Effector memory CD8-positive, alpha-beta T cell (primary cell): ENCODE results near the gene CDHR5.

Experiments used
- ATAC-seq: fragments of 150-1000 bp; cut with Tn5 transposase; replicated peaks from 2 replicates; pipeline ENCODE4 v1.10.0; 2021; ENCODE audit warnings: mild to moderate bottlenecking, moderate library complexity
- DNase-seq, 3 experiments: peaks; one replicate each; pipeline ENCODE4 v3.0.0; 2021
- H3K27ac Mint-ChIP-seq, 2 donors: one replicate each; pipeline ENCODE4 v1.8.0; 2022; ENCODE audit warnings: mild to moderate bottlenecking in 2 of 2, mixed read lengths in 2 of 2, moderate library complexity in 2 of 2
- H3K27me3 Mint-ChIP-seq, 2 donors: one replicate each; pipeline ENCODE4 v1.8.0; 2022; ENCODE audit warnings: mixed read lengths in 2 of 2
- H3K36me3 Mint-ChIP-seq: one replicate; pipeline ENCODE4 v1.8.0; 2022; ENCODE audit warnings: mild to moderate bottlenecking, moderate library complexity, mixed read lengths; ENCODE audit not compliant: insufficient read depth
- H3K4me1 Mint-ChIP-seq, 2 donors: one replicate each; pipeline ENCODE4 v1.8.0; 2022; ENCODE audit warnings: low read depth in 2 of 2, mixed read lengths in 2 of 2
- H3K4me3 Mint-ChIP-seq, 2 donors: one replicate each; pipeline ENCODE4 v1.8.0; 2022; ENCODE audit warnings: mild to moderate bottlenecking in 2 of 2, mixed read lengths in 2 of 2, moderate library complexity in 2 of 2
- H3K9me3 Mint-ChIP-seq, 2 donors: one replicate each; pipeline ENCODE4 v1.8.0; 2022; ENCODE audit warnings: mixed read lengths in 2 of 2

Gene CDHR5

GRCh38 chr11:587978-588380, 36.8 kb downstream of the CDHR5 start:
- H3K9me3 Mint-ChIP-seq, result no peaks in the 10 kb centered on the region
- peak overlapping the region; percentile 99 for H3K27ac Mint-ChIP-seq
- no peaks in the 10 kb centered on the region for H3K27me3 Mint-ChIP-seq
- peak; percentile 54 to 61 (median 60) for DNase-seq
- H3K4me1 Mint-ChIP-seq, result peaks cover 16 to 29% of the 10 kb centered on the region in 2 donors
- H3K4me3 Mint-ChIP-seq, result peak overlapping the region; percentile 70 to 71
- peaks cover 82% of the 10 kb centered on the region for H3K36me3 Mint-ChIP-seq
- ATAC-seq, result peak; percentile 93

DNA sequence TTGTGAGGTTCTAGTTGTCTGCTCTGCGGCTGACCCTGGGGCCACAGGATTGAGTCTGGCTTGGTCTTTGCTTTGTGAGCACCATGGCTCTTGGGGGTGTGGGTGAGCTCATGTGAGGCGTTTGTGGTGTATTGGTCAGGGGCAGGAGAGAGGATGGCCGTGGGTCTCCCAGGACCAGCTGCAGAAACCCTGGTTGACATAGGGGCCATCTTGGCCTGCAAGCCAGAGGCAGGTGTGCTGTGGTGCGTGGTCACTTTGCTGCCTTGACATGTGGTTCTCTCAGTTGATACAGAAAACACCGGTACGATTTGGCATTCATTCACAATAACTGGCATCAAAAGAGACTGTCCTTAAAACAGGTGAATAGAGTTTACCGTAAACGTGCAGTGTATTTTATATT, 37.2 kb downstream of the CDHR5 start:
- no peak for DNase-seq
- Mint-ChIP-seq H3K9me3 (no peaks in the 10 kb centered on the region), H3K4me3 (peak overlapping the region; percentile 70 to 71), H3K4me1 (peaks cover 16 to 29% of the 10 kb centered on the region in 2 donors), H3K27me3 (no peaks in the 10 kb centered on the region), H3K27ac (peak overlapping the region; percentile 99), H3K36me3 (peaks cover 82% of the 10 kb centered on the region)
- peak; percentile 9 for ATAC-seq

- Mint-ChIP-seq H3K27me3 (no peaks in the 10 kb centered on the region), H3K36me3 (peaks cover 82% of the 10 kb centered on the region), H3K4me1 (peaks cover 17 to 29% of the 10 kb centered on the region in 2 donors), H3K27ac (peak overlapping the region; percentile 99), H3K9me3 (no peaks in the 10 kb centered on the region), H3K4me3 (peak overlapping the region in 1 of 2 donors; percentile 49)
- ATAC-seq (no peak), DNase-seq (no peak)
These were observed 38.1 kb downstream of the CDHR5 start for GRCh38 chr11:586376-587316.

DNA sequence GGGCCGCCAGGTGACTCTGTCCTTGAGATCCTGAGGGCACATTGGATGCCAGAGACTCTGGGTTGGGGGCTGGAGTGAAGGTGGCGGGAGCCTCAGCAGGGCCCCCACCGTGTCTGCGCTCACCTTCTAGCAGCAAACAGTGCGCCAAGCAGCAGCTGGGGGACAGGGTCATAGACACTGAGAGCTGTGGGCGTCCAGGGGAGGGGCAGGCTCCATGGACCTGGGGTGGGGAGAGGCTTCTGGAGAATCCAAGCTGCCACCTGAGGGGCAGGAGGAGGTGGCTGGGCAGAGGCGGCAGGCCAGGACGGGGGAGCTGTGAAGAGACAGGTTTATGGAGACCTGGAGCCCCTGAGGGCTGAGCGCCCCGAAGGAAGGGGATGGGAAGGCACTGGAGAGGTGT, 40.5 kb downstream of the CDHR5 start:
- DNase-seq (no peak), ATAC-seq (no peak)
- Mint-ChIP-seq H3K4me1 (peaks cover 29 to 41% of the 10 kb centered on the region in 2 donors), H3K27ac (peak overlapping the region; percentile 49 to 69), H3K4me3 (no peak overlapping the region), H3K27me3 (no peaks in the 10 kb centered on the region), H3K36me3 (peaks cover 75% of the 10 kb centered on the region), H3K9me3 (no peaks in the 10 kb centered on the region)

DNA sequence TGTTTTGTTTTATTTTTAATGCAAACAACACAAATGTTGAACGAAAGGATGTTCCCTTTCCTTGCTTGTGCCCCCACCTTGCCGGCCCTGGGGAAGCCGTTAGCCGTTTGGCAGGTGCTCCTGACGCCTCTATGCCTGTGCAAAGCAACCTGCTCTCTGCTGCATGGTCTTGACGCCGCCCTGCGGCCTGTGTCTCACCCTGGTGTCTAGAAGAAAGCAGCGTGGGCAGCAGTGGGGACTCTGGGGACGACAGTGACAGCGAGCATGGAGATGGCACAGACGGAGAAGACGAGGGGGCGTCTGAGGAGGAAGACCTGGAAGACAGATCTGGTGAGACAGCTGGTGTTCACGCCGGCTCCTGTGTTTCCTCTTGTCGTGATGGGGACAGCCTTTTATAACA, 43.0 kb downstream of the CDHR5 start:
- ATAC-seq (no peak), DNase-seq (no peak)
- no peak overlapping the region for H3K4me3 Mint-ChIP-seq
- H3K9me3 Mint-ChIP-seq, result no peaks in the 10 kb centered on the region
- H3K27ac Mint-ChIP-seq, result no peak overlapping the region
- peaks cover 56% of the 10 kb centered on the region for H3K36me3 Mint-ChIP-seq
- no peaks in the 10 kb centered on the region for H3K27me3 Mint-ChIP-seq
- H3K4me1 Mint-ChIP-seq, result peaks cover 30 to 50% of the 10 kb centered on the region in 2 donors

DNA sequence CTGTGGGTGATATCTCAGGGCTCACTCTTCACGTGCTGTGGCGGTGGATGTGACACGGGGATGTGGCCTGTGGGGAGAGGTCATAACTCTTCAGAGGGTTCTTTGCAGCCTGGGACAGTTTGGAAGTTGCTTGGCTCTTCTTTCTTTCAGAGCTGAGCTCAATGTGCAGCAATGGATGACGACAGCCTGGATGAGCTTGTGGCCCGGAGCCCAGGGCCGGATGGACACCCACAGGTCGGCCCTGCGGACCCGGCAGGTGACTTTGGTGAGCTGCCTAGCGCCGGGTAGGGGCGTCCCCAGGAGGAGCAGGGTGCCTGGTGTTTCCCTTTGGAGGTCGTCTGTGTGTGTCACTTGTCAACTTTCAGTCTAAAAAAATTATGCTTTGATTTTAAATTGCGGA, 43.4 kb downstream of the CDHR5 start:
- ATAC-seq (no peak), DNase-seq (no peak)
- Mint-ChIP-seq H3K27me3 (no peaks in the 10 kb centered on the region), H3K27ac (no peak overlapping the region), H3K4me3 (peak overlapping the region in 1 of 2 donors; percentile 54), H3K4me1 (peaks cover 29 to 47% of the 10 kb centered on the region in 2 donors), H3K9me3 (no peaks in the 10 kb centered on the region), H3K36me3 (peaks cover 53% of the 10 kb centered on the region)

DNA sequence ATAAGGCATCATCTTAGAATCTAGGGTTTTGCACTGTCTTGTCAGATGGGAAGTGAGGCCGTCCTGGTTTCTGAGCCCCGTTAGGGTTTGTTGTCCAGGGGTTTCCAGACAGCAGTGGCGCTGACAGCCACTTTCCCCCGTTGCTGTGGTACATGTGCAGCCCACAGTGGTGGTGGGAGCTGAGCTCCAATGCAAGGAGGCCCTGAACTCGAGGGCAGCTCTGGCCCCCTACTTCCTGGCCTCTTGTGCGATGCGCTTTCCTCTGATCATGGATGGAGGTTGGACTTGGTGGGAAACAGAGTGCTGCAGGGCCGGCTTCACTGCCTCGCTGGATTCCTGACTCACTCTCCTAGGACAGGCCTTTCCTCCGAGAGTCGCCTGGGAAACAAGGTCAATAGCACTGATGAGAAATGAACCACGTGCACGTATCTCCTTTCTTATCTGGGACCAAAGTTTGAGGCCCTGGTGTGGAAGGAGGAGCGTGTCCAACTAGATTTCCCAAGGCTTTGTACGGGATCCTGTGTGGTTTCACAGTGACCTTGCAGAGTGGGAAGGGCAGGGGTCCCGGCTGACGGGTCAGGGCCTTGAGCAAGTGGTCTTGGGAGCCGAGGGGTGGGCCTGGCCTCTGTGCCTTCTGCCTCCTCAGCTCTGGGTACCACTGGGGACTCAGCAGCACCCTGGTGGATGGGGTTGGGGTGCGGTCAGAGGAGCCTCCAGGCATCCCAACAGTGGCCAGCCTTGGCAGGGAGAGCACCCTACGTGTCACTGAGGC, 44.7 kb downstream of the CDHR5 start:
- peak overlapping the region; percentile 10 to 38 for H3K4me3 Mint-ChIP-seq
- peak overlapping the region in 1 of 2 donors; percentile 84 for H3K27ac Mint-ChIP-seq
- no peak for DNase-seq
- H3K4me1 Mint-ChIP-seq, result peaks cover 27 to 47% of the 10 kb centered on the region in 2 donors
- peaks cover 55% of the 10 kb centered on the region for H3K36me3 Mint-ChIP-seq
- ATAC-seq, result no peak
- no peaks in the 10 kb centered on the region for H3K9me3 Mint-ChIP-seq
- H3K27me3 Mint-ChIP-seq, result peaks cover 0 to 5% of the 10 kb centered on the region in 2 donors

DNA sequence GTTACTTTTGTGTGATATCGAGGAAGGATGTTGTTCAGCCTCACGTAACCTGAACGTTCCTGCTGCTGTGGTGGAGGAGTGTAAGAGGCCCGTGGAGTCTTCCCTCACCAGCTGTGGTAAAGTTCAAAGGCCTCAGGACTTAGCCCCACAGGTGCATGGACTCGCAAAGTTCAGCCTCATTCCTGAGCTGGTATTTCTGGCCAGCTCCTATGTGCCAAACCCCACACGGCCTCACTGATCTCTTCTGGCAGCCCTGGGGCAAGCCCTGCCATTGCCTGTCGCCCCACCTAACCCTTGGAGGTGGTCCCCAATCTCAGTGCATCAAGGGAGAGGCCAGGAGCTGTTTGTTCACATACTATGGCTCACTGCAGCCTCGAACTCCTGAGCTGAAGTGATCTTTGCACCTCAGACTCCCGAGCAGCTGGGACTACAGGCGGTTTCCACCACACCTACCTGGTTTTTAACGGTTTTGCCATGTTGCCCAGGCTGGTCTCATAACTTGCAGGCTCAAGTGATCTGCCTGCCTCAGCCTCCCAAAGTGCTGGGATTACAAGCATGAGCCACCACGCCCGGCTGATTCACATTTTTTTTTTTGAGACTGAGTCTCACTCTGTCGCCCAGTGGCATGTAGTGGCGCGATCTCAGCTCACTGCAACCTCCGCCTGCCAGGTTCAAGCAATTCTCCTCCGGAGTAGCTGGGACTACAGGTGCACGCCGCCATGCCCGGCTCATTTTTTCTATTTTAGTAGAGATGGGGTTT, 46.3 kb downstream of the CDHR5 start:
- DNase-seq, result no peak
- Mint-ChIP-seq H3K4me1 (peaks cover 33 to 50% of the 10 kb centered on the region in 2 donors), H3K27ac (peak overlapping the region; percentile 64 to 84), H3K36me3 (peaks cover 42% of the 10 kb centered on the region), H3K27me3 (peaks cover 0 to 16% of the 10 kb centered on the region in 2 donors), H3K4me3 (peak overlapping the region; percentile 80 to 82), H3K9me3 (no peaks in the 10 kb centered on the region)
- no peak for ATAC-seq

DNA sequence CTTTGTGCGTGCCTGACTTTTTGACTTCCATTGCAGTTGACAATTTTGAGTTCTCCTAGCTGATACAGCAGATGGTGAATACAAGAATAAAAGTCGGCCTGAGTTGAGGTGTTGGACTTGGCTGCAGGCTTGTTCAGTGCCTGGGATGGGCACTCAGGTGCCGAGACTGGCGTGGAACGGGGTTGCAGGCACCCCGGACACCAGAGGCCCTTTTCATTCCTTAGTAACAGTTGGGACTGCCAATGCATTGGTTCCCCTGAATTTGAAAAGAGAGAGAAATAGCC, 47.2 kb downstream of the CDHR5 start:
- ATAC-seq, result no peak
- H3K27me3 Mint-ChIP-seq, result peaks cover 0 to 16% of the 10 kb centered on the region in 2 donors
- DNase-seq, result no peak
- no peaks in the 10 kb centered on the region for H3K9me3 Mint-ChIP-seq
- peak overlapping the region in 1 of 2 donors; percentile 86 for H3K27ac Mint-ChIP-seq
- H3K36me3 Mint-ChIP-seq, result peaks cover 33% of the 10 kb centered on the region
- H3K4me3 Mint-ChIP-seq, result peak overlapping the region; percentile 80 to 82
- peaks cover 33 to 50% of the 10 kb centered on the region in 2 donors for H3K4me1 Mint-ChIP-seq

DNA sequence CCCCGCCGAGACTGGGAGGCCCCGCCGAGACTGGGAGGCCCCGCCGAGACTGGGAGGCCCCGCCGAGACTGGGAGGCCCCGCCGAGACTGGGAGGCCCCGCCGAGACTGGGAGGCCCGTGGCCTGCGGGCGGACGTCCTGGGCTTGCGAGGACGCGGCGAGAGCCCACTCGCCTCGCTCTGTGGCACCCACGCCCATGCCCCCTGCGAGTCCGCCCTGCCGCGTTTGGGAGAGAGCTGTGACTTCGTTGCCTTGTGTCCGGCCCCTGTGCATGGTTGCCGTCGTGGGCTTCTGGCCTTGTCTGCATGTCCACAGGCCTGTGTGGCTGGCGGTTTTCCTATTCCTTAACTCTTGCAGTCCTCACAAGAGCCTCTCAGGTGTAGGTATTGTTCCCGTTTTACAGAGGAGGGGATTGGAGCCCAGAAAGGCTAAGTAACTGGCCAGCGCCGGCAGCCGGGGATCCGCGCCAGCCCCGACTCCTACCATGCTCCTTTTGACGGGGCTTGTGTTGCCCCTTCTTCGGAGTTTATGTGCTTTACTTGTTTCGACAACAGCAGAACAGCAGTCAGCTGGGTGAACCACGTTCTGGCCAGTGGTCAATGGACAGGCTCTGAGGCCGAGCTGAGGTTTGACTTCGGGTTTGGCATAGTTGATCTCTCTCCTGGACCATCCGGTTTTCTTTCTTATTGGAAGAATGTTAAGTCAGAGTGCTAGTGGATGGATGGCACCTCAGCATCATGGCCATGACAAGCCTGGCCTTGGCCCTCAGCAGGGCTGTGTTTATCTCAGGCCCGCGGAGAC, 47.7 kb downstream of the CDHR5 start:
- H3K27me3 Mint-ChIP-seq, result peaks cover 0 to 16% of the 10 kb centered on the region in 2 donors
- H3K27ac Mint-ChIP-seq, result peak overlapping the region in 1 of 2 donors; percentile 86
- peak overlapping the region; percentile 80 to 82 for H3K4me3 Mint-ChIP-seq
- H3K36me3 Mint-ChIP-seq, result peaks cover 27% of the 10 kb centered on the region
- DNase-seq, result no peak
- ATAC-seq, result no peak
- no peaks in the 10 kb centered on the region for H3K9me3 Mint-ChIP-seq
- H3K4me1 Mint-ChIP-seq, result peaks cover 33 to 50% of the 10 kb centered on the region in 2 donors

GRCh38 chr11:575996-576768, 48.6 kb downstream of the CDHR5 start, which contains the start of gene PHRF1:
PHRF1 (plus strand) TSS chr11:576470; CDS start chr11:581513, 5,043 bp downstream.
- H3K36me3 Mint-ChIP-seq, result peaks cover 20% of the 10 kb centered on the region
- ATAC-seq, result peak; percentile 83

More at GRCh38 chr11:575996-576768, 48.6 kb downstream of the CDHR5 start, which contains the start of gene PHRF1:
- DNase-seq, result peak; percentile 93 to 96 (median 95)
- Mint-ChIP-seq H3K4me1 (peaks cover 25 to 43% of the 10 kb centered on the region in 2 donors), H3K9me3 (no peaks in the 10 kb centered on the region), H3K27ac (peak within 1 kb of the TSS; percentile 90 to 97), H3K27me3 (peaks cover 0 to 16% of the 10 kb centered on the region in 2 donors), H3K4me3 (peak within 1 kb of the TSS; percentile 83 to 88)
